HG03469 (cell line): Measurements from ENCODE around the gene KMT2C.

Experiments
- ATAC-seq: cut with Tn5 transposase; IDR thresholded peaks from one replicate; pipeline ENCODE4 v1.9.1; 2021; ENCODE audit warnings: mild to moderate bottlenecking, moderate library complexity, moderate number of reproducible peaks; ENCODE audit not compliant: unreplicated experiment

The KMT2C gene

DNA sequence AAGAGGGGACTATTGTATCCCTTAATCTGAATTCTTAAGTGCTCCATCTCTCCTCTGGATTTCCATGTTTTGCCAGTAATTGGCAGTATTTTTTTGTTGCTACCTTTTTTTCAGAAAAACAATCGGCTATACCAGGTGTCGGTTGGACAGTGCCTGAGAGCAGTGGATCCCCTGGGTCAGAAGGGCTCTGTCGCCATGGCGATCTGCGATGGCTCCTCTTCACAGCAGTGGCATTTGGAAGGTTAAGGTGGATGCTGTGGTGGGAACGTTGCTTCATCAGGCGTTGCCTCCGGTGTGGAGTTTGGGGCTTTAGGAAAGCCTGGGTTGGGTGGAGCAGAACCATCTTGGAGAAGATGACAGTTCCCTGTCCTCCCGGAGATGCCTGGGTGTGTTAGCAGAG, 314.4 kb downstream of the KMT2C start:
- no peak for ATAC-seq

DNA sequence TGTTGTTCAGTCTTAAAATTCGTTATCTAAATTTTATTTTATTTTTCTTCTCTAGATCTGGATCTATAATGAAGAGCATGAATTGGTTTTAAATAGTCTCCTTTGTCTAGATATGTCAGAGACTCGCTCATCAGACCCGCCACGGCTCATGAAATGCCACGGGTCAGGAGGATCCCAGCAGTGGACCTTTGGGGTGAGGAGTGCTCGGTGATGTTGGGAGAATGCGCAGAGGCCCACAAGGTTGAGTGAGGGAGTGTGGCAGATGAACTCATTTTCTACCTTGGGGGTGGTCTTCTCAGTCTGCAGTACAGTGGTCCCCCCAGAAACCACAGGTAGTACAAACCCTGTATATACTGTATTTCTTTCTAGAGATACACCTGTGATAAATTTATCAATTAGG, 315.0 kb downstream of the KMT2C start:
- ATAC-seq = no peak

DNA sequence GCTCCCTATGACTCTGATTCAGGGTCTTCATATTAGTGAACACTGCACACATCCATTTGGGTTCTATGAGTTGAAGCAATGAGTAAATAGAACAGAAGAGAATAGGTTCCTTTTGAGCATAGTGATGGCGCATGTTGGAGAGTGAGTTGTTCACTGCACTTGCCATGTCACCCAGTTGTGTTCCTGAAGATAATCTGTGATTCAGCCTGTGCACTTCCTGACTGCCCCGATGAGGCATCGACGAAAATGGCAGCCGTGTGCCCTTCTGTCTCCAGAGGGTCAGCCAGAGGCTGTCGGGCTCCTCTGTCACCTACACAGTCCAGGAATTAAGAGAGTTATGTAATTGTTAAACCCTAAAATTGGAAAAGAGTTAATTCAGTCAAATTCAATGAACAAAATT, 315.6 kb downstream of the KMT2C start:
- ATAC-seq = no peak

DNA sequence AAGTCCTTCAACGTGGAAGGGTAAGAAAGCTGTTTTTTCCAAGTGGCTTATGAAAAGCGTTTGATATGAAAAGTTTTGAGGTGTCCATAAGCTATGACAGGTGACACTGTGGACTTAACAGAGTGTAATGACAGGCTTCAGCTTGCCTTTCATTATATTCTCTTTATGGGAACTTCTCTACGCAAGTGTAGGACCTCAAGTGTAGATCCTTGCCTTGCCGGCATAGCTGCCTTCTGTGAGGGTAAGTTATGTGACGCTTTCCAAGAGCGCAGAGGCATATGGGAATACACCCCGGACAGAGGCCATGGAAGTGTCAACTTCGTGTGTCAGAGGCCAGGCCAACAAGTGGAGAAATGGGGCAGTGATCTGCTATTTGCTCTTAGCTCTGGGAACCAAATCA, 318.4 kb downstream of the KMT2C start:
- no peak for ATAC-seq

DNA sequence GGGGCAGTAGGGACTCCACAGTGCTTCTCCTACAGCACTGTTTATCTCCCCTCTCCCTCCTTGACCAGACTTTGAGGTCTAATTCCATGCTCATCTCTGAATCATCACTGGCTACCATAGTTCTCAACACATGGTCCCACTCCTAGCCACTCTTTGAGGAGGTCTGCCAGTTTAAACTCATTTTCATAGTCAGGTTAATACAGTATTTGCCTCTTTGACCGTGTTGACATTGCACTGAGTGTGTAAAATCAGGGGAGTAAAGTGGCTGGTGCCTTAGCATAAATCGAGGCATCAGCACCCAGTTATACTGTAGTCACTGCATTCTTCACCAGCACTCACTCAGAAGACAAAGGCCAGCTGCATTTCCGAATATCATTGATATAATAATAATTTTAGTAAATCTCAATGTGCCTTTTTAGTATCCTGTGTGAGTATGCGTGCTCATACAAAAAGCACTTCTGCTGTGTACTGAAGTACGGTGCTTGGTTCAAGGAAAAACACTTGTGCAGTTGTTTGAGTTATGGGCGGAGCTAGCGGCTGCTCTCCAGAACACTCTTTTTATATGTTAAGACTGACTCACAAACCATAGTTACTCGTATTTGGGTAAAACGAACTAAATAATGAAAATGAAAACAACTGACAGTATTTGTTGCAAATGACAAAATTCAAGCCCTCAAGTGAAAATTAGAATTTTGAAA, 320.6 kb downstream of the KMT2C start:
- ATAC-seq = no peak

DNA sequence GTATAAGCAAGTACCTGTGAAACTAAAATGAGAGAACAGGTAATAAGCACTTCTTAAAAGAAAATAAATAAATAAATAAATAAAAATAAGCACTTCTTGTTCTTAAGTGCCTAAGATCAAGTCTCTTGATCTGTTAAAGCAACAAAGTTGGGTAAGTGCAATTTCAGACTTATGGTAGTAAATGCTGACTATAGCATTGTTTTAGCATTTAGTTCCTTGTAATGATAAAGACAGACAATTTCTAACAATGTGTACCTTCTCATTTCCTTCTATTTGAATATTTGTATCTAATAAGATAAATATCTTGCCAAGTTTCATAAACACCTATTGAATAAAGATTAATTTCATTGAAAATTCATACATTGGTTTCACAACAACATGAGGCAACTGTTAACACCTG, 323.0 kb downstream of the KMT2C start:
- ATAC-seq = no peak

DNA sequence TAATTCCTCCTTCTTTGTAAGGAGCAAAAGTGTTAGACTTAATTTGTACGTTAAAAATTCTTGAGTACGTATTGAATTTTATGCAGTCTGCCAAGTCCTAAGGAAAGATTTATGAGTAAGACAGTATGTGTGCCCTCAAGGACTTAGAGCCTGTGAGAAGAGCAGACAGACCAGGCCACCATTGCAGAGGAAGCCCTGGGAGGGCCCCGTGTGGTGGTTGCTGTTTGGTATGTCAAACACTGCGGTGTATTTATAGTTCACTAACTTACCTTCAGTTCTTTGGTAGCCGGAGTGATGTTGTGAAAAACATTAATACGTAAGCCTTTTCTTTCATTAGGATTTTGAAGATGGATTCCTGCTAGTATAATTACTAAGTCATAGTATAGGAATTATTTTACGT, 327.4 kb downstream of the KMT2C start:
- ATAC-seq = no peak

DNA sequence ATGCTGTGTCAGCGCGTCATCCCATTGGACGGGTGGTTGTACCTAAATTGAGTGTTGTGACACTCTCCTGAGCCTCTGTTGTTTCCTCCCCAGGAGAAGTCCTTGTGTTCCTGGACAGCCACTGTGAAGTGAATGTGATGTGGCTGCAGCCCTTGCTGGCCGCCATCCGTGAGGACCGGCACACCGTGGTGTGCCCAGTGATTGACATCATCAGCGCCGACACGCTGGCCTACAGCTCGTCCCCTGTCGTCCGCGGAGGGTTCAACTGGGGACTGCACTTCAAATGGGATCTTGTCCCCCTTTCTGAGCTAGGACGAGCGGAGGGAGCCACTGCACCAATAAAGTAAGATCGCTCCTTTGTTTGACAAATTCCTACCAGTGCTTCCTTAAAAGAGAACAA, 327.9 kb downstream of the KMT2C start:
- ATAC-seq = no peak

DNA sequence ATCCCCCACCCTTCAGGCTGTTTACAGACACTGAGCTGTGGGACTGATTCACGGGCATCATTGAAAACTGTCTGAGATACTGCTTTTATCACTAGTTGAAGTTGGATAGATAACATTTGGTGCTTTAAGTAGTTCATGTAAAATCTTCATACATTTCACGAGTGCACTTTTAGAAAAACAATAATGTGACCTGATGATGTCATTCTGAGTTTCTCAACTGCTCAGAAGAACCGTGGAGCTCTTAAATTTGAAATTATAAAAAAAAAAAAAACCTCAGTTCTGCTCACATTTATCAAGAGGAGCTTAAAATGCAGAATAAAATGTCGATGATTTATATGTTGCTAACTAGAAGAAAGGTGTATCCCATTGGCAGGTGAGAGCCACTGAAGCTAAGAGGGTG, 328.8 kb downstream of the KMT2C start:
- no peak for ATAC-seq

DNA sequence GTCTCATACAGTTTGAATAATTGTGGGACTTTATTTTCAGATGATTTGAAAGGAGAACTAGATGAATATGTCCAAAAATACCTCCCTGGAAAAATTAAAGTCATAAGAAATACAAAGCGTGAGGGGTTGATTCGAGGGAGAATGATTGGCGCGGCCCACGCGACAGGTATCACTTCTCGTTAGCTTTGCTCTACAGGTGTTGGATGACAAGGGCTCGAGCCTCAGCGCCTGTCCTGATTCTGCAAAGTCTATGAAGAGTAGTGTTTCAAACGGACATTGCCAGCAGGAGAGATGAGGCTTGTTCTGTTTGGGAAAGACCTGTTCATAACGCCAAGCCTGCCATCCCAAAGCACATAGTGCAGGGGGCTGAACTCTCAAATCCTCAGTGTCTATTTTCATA, 330.6 kb downstream of the KMT2C start:
- ATAC-seq = no peak

DNA sequence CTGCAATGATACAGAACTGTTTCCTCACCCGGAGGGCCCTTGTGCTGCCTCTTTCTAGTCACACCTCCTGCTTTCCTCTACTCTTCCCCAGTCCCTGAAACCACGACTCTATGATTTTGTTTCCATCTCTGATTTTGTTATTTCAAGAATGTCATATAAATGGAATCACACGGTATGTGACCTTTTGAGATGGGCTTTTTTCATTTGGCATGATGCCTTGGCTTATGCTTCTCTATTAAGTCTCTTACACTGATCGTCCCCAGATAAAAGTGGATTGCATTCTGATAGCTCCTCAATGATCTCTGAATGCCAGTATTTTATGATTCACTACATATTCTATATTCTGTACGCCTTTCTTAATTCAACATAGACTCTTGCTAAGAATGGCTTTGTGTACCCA, 332.1 kb downstream of the KMT2C start:
- ATAC-seq = no peak

DNA sequence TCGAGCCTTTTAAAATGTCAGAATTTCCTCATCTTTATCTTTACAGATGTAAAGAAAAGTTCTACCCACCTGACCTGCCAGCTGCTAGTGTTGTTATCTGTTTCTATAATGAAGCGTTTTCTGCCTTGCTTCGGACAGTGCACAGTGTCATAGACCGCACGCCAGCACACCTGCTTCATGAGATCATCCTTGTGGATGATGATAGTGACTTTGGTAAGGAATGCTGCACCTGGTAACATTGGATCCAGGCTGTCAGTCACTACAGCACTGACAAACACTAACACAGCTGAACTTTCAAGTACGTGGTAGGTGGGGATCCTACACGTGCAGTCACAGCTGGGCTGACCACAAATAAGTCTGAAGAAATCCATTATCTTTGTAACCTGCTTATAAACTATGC, 332.7 kb downstream of the KMT2C start:
- no peak for ATAC-seq

DNA sequence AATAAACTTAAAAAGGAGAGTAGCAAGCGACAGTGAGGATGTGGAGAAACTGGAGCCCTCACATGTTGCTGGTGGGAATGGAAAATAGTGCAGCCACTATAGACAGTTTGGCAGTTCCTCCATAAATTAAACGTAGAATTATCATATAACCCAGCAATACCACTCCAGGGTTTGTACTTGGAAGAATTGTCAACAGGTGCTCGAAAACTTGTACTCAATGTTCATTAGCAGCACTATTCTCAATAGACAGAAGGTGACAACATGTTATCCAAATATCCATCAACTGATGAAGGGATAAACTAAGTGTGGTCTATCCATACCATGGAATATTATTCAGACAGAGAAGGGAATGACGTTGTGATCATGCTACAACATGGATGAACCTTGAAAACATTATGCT, 338.5 kb downstream of the KMT2C start:
- no peak for ATAC-seq

DNA sequence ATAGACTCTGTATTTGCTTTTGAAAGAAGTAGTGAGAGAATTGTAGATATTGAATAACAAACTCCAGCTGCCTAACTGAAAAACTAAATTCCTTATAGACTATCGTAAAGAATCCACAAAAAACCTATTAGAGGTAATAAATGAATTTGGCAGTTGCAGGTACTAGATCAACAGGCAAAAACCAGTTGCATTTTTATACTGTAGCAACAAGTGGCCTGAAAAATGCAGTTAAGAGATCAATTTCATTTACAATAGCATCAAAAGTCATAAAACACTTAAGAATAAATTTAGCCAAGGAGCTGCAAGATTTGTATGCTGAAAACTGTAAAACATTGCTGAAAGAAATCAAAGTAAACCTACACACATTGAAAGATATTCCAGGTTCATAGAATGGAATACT, 340.0 kb downstream of the KMT2C start:
- no peak for ATAC-seq

DNA sequence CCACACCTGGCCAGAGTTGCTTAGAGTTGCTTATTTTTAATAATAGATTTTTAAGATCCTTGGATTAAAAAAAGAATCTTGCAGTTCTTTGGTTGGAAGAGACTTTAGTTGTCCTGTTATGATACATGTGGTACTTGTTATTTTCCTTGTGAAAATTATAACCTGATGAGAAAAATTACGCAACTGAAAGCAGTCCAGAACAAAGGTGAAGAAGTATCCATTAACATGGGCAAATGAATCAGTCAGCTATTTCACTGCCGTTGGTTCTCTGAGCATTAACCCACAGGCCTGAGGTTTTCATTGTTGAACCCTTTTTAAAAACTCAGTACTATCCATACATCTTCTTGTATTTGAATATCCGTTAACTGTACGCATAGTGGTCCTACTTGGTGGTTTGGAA, 342.1 kb downstream of the KMT2C start:
- ATAC-seq = no peak

DNA sequence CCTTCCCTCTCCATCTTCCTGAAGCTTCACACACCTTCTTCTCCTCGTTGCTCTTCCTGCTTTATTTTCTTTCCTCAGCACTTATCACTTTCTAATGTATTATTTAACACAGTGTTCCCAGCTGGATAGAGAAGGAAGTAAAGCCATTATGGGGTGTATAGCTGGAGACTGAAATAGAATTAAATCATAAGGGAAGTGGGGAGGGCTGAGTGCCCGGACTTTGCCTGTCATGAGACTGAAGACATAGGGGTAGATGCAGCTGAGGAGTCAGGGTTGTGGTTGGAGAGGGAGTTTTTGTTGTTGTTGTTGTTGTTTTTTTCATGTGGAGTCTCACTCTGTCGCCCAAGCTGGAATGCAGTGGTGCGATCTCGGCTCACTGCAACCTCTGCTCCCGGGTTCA, 345.1 kb downstream of the KMT2C start:
- ATAC-seq = no peak

DNA sequence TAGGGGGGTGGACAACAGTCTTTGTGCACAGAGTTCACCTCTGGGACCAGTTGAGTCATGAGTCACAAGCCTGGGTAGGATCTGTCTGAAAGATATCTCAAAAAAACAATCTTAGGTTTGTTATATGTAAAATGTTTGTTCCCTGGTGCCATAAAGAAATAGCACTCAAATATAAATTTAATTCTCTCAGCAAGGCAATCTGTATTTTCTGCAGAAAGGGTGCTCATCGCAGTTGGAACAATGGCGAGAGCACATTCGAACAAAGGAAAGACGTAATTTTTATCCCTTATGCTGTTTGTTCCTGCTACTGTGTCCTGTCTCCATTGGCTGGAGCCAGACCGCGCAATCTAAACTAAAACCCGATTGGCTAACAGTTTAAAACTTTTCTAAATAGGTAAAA, 346.6 kb downstream of the KMT2C start:
- no peak for ATAC-seq

DNA sequence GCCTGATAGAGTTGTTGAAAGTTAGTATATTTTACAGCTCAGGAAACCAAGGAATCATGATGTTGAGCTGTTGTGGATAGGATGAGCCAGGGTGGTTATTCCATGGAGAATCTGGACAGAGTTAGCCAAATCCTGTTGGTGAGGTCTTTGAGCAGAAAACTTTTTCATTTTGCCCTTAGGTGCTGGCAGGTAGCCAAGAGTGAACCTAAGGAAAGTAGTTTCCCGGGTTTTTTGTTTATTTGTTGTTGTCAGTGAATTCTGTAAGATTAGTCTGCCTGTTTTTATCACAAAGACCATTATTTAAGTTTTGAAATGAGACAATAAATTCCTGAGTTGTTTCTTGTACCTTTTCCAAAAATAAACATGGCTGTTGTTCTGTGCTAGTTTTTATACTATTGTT, 349.3 kb downstream of the KMT2C start:
- ATAC-seq = no peak

DNA sequence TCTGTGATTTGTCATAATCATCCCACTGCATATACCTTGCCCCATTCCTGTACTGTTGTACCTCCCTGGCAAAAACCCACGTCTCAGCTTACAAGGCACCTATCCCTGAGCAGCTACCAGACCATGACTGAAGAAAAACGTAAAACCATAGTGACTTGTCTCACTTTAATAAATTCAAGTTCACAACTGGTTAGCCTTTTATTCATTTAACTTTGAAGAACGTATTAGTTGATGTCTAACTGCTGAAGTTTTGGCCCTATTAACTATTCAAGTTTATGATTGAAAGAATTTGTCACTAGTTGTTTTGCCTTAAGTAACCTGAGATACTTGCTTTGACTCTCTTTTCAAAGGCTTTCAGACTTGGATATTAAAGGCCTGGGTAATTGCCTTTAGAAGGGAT, 350.7 kb downstream of the KMT2C start:
- no peak for ATAC-seq
